Lung (tissue), 12 donors: Measurements from ENCODE around the gene DNAJC10. TPM values are rescaled to one million over a fixed set of nuclear protein-coding genes. Genes with fewer than 3 reads are reported as not detected.

Source experiments
- ATAC-seq: fragments of 200-7000 bp; cut with Tn5 transposase; one replicate; pipeline ENCODE4 v1.9.1; 2020; ENCODE audit warnings: moderate number of reproducible peaks; ENCODE audit not compliant: insufficient read depth, low FRiP score
- DNase-seq, 3 donors: peaks; one replicate each; pipeline ENCODE4 v3.0.0-alpha.2; 2013 to 2017
- H3K27ac ChIP-seq, 2 donors: one replicate each; pipeline ENCODE4 v1.5.1; 2013; ENCODE audit warnings: mild to moderate bottlenecking in 2 of 2, moderate library complexity in 2 of 2, control low read depth in 1 of 2, inconsistent platforms in 1 of 2, low read depth in 1 of 2, low read length in 1 of 2
- H3K27me3 ChIP-seq, 3 donors: one replicate each; pipeline ENCODE4 v1.5.1; 2013; ENCODE audit warnings: low read length in 2 of 3; ENCODE audit not compliant: control insufficient read depth in 3 of 3, insufficient read depth in 3 of 3
- H3K36me3 ChIP-seq, 4 donors: one replicate each; pipeline ENCODE4 v1.5.1; 2013; ENCODE audit warnings: low read length in 4 of 4, mild to moderate bottlenecking in 1 of 4, moderate library complexity in 1 of 4; ENCODE audit not compliant: control insufficient read depth in 4 of 4, insufficient read depth in 4 of 4
- H3K4me1 ChIP-seq, 5 donors: one replicate each; pipeline ENCODE4 v1.5.1; 2013; ENCODE audit warnings: low read length in 5 of 5, mild to moderate bottlenecking in 2 of 5, moderate library complexity in 1 of 5; ENCODE audit not compliant: control insufficient read depth in 5 of 5, insufficient read depth in 5 of 5
- H3K4me3 ChIP-seq: one replicate; pipeline ENCODE4 v1.5.1; 2013; ENCODE audit warnings: mild to moderate bottlenecking, control low read depth, moderate library complexity
- H3K9ac ChIP-seq, 2 donors: one replicate each; pipeline ENCODE4 v1.5.1; 2013; ENCODE audit warnings: low read length in 2 of 2, control low read depth in 1 of 2; ENCODE audit not compliant: insufficient read depth in 1 of 2
- H3K9me3 ChIP-seq, 4 donors: one replicate each; pipeline ENCODE4 v1.5.1; 2013; ENCODE audit warnings: low read length in 3 of 4, mild to moderate bottlenecking in 1 of 4, moderate library complexity in 1 of 4; ENCODE audit not compliant: control insufficient read depth in 4 of 4, insufficient read depth in 3 of 4
- CTCF ChIP-seq: IDR thresholded peaks from 2 replicates; pipeline ENCODE4 v1.5.1; 2012; ENCODE audit warnings: mild to moderate bottlenecking; ENCODE audit errors: control extremely low read depth, extremely low read depth
- WGBS, 2 donors: extraction: QIAGEN DNeasy Blood & Tissue Kit; methylation state at CpG; one replicate each; pipeline ENCODE4 v1.1.7; 2013; 5-methylcytosine and 5-hydroxymethylcytosine counted together
- polyA plus RNA-seq, 2 donors: library from polyadenylated mRNA; stranded (reverse); fragments of 200-250 nt; gene quantifications; one replicate each; pipeline ENCODE4 v1.2.1, GENCODE V29; 2013
- total RNA-seq, 2 donors: library from RNA; depleted of rRNA in 1 of 2; stranded (reverse); fragments of >200 nt in 1 of 2; gene quantifications; one replicate each; pipeline ENCODE4 v1.2.1, GENCODE V29; 2014 to 2021
- donor health status: control.
- donor health status: control.
- donor health status: Bipolar disorder and iron deficiency.
- donor health status: healthy.
- donor health status: DM: yes; HTN: yes; CAD: no.

DNAJC10 gene
- total and polyA plus RNA-seq, 4 donors: 24.6 to 131 (median 58.8) TPM

DNA sequence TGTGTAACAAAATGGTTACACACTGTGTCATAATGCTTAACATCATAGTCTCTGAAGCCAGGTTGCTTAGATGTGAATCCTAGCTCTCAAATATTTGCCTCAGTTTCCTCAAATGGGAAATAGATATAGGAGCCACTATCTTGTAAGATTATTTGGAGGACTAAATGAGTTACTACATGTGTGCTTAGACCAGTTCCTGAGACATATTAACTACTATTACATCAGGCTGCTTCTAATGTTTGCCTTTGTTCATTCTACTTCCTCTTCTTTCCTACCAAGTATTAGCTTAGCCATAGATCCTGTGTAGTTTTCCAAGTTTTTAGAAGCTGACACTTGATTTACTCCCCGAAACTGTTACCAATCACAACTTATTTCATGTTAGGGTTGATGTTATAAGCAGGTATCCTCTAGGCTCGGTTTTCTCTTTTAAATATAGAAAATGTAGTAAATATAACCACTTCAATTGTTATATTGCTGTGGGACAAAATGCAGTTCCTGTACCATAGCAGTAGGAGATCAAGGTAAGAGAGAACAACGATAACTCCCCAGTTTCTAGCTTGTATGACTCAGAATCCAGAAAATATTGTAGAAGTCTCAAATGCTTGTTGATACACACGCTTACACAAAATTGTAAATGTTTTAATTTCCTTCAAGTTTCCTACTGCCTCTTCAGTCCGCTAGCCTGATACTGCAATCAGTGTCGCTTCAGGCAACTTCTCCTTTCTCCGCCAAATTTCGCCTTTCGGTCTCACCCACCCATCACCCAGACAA is 751 bp upstream of the DNAJC10 start:
- DNase-seq: peak in 1 of 3 donors; percentile 54
- peaks cover 0 to 6% (median 0%) of the 10 kb centered on the region in 4 donors for H3K36me3 ChIP-seq
- H3K4me1 ChIP-seq: peaks cover 0 to 20% (median 0%) of the 10 kb centered on the region in 5 donors
- no peaks in the 10 kb centered on the region for H3K27me3 ChIP-seq
- H3K4me3 ChIP-seq: peak overlapping the region; percentile 96
- 2 to 4% methylated on average over 9 of the region's 9 CpGs for WGBS, 2 donors
- TF ChIP-seq CTCF: no peak
- H3K27ac ChIP-seq: peak overlapping the region; percentile 75 to 95
- H3K9me3 ChIP-seq: no peaks in the 10 kb centered on the region
- ATAC-seq: no peak
- H3K9ac ChIP-seq: peak overlapping the region; percentile 58 to 95

GRCh38 chr2:182716650-182716979 is 558 bp downstream of the DNAJC10 start:
- Histone ChIP-seq H3K27ac (peak overlapping the region; percentile 75 to 95), H3K9me3 (no peaks in the 10 kb centered on the region), H3K27me3 (no peaks in the 10 kb centered on the region), H3K9ac (peak overlapping the region; percentile 70 to 73), H3K4me1 (peaks cover 0 to 20% (median 0%) of the 10 kb centered on the region in 5 donors), H3K4me3 (peak overlapping the region; percentile 96), H3K36me3 (peaks cover 0 to 11% (median 0%) of the 10 kb centered on the region in 4 donors)
- DNase-seq (peak in 2 of 3 donors; percentile 41 to 50), ATAC-seq (peak; percentile 20)
- no peak for TF ChIP-seq CTCF
- 0 to 1% methylated on average over 12 of the region's 12 CpGs for WGBS, 2 donors

DNA sequence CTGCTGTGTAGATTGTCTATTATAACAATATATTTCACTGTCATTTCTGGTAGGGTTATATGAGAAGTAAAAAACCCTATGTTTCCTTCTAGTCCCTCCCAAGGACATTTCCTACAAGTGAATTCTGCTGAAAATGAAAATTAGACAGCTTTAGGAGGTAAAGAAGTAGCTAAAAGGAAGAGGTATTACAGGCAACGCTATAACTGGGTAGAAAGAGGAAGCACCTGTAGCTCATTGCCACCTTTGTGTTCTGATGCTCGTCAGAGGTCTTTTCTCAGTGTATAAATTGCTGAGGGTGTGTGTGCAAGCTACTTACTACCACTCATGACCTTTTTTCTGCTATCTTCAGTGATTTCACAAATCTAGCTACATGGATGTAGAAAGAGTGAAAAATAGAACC is 1.4 kb downstream of the DNAJC10 start:
- Histone ChIP-seq H3K9me3 (no peaks in the 10 kb centered on the region), H3K27me3 (no peaks in the 10 kb centered on the region), H3K27ac (no peak overlapping the region), H3K36me3 (peaks cover 0 to 11% (median 0%) of the 10 kb centered on the region in 4 donors), H3K9ac (no peak overlapping the region), H3K4me1 (peaks cover 0 to 20% (median 0%) of the 10 kb centered on the region in 5 donors), H3K4me3 (no peak overlapping the region)
- 15 to 43% methylated on average over 2 of the region's 2 CpGs for WGBS, 2 donors
- no peak for TF ChIP-seq CTCF
- ATAC-seq (no peak), DNase-seq (no peak)
